GM21360 (cell line): Measurements from ENCODE around the gene MAVS.
"Not testable (repeated sequence)": the region's sequence is repeated elsewhere in the genome, so short reads cannot be mapped to it uniquely, and the experiment has no call there.

Source experiments
- ATAC-seq: cut with Tn5 transposase; IDR thresholded peaks from one replicate; pipeline ENCODE4 v1.9.1; 2021; ENCODE audit warnings: mild to moderate bottlenecking, moderate library complexity; ENCODE audit not compliant: unreplicated experiment

MAVS gene

GRCh38 chr20:3847429-3847940 is 851 bp downstream of the MAVS start:
- no peak for ATAC-seq

- ATAC-seq = no peak
Measured at GRCh38 chr20:3848565-3848964, 1.9 kb downstream of the MAVS start.

DNA sequence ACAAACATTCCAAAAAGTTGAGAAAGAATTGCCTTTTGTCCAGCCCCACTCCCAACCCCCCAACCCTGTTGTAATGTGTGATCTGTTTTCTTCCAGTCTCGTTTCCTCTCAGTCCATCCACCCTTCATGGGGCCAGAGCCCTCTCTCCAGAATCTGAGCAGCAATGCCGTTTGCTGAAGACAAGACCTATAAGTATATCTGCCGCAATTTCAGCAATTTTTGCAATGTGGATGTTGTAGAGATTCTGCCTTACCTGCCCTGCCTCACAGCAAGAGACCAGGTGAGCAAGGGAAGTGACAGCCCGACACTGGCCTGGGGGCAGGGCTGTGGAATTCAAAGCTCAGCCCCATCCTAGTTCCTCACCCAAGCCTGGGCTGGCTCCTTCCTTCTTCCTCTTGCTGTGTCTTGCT is 7.8 kb downstream of the MAVS start:
- no peak for ATAC-seq

- ATAC-seq = no peak
Measured at GRCh38 chr20:3857405-3857804, 10.8 kb downstream of the MAVS start.

DNA sequence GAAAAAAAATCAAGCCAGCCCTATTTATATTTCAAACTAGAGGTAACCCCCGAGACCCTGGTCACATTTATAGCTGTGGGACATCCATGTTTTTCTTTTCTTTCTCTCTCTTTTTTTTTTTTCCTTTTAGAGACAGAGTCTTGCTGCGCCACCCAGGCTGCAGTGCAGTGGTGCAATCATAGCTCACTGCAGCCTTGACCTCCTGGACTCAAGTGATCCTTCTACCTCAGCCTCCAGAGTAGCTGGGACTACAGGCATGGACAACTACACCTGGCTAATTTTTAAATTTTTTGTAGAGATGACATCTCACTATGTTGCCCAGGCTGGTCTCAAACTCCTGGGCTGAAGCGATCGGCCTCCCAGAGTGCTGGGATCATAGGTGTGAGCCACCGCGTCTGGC is 12.1 kb downstream of the MAVS start:
- no peak for ATAC-seq

DNA sequence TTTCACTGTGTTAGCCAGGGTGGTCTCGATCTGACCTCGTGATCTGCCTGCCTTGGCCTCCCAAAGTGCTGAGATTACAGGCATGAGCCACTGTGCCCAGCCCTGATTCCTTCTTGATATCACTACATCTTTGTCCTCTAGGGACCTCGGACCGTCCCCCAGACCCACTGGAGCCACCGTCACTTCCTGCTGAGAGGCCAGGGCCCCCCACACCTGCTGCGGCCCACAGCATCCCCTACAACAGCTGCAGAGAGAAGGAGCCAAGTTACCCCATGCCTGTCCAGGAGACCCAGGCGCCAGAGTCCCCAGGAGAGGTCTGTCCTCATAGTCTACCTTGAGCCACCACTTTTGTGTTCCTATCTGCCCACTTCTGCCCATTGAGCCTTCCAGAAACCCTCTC is 14.6 kb downstream of the MAVS start:
- no peak for ATAC-seq

- no peak for ATAC-seq
Measured at GRCh38 chr20:3862333-3862732, 15.7 kb downstream of the MAVS start.

- ATAC-seq = no peak
Measured at GRCh38 chr20:3863317-3863716, 16.7 kb downstream of the MAVS start.

DNA sequence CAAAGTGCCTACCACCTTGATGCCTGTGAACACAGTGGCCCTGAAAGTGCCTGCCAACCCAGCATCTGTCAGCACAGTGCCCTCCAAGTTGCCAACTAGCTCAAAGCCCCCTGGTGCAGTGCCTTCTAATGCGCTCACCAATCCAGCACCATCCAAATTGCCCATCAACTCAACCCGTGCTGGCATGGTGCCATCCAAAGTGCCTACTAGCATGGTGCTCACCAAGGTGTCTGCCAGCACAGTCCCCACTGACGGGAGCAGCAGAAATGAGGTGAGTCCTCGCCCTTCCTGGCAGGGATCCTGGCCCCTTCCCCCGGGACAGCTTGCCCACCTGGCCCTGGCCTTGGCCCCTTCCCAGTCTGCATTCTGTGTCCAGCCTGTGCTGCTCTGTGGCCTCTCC is 17.9 kb downstream of the MAVS start:
- ATAC-seq = no peak

DNA sequence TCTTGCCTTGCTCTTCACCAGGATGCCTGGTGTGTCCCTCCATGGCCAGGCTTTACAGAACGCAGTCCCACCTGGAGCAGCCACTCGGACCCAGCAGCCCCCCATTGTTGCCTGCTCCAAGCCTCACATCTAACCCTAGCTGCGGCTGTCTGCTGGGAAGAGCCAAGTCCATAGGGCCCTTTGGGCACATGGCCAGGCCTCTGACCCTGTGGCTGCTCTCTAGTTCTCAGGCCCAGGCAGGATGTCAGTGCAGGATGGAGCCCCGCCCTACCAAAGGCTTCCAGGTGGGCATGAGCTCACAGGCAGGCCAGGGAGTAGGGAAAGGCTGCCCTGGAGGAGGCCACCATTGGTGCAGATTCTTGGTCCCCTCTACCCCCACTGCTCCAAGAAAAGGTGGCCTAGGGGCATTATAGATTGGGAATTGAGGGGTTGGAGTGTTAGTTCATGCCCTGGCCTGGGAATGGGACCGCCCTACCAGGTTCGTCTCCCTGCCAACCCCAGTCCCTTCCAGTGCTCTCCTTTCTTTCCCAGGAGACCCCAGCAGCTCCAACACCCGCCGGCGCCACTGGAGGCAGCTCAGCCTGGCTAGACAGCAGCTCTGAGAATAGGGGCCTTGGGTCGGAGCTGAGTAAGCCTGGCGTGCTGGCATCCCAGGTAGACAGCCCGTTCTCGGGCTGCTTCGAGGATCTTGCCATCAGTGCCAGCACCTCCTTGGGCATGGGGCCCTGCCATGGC is 18.7 kb downstream of the MAVS start:
- no peak for ATAC-seq

DNA sequence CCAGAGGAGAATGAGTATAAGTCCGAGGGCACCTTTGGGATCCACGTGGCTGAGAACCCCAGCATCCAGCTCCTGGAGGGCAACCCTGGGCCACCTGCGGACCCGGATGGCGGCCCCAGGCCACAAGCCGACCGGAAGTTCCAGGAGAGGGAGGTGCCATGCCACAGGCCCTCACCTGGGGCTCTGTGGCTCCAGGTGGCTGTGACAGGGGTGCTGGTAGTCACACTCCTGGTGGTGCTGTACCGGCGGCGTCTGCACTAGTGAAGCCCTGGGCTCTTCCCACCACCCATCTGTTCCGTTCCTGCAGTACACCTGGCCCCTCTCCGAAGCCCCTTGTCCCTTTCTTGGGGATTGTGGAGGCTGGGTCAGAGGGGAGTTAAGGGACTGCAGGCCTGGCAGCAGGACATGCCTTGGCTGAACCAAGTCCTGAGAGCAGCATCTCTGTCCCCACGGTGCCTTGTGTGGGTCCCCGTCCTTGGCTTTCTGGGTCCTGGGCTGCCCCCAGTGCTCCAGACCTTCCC is 19.3 kb downstream of the MAVS start:
- ATAC-seq = no peak

- ATAC-seq = no peak
Measured at GRCh38 chr20:3866464-3866863, 19.8 kb downstream of the MAVS start.

DNA sequence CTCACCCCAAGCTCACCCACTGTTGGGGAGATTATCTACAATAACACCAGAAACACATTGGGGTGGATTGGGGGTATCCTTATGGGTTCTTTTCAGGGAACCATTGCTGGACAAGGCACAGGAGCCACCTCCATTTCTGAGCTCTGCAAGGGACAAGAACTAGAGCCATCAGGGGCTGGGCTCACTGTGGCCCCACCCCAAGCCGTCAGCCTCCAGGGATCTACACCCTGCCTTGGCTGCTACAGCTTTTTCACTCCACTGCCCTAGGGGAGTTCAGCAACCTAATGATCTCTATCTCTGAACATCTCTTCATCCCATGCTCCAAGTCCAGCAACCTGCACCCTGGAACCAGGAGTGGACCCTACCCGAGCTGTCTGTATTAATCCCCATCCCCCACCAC is 21.2 kb downstream of the MAVS start:
- no peak for ATAC-seq

- ATAC-seq = no peak
Measured at GRCh38 chr20:3869839-3870634, 23.4 kb downstream of the MAVS start.

GRCh38 chr20:3871550-3872265 is 25.1 kb downstream of the MAVS start:
- no peak for ATAC-seq

GRCh38 chr20:3873507-3873906 is 26.9 kb downstream of the MAVS start:
- no peak for ATAC-seq

DNA sequence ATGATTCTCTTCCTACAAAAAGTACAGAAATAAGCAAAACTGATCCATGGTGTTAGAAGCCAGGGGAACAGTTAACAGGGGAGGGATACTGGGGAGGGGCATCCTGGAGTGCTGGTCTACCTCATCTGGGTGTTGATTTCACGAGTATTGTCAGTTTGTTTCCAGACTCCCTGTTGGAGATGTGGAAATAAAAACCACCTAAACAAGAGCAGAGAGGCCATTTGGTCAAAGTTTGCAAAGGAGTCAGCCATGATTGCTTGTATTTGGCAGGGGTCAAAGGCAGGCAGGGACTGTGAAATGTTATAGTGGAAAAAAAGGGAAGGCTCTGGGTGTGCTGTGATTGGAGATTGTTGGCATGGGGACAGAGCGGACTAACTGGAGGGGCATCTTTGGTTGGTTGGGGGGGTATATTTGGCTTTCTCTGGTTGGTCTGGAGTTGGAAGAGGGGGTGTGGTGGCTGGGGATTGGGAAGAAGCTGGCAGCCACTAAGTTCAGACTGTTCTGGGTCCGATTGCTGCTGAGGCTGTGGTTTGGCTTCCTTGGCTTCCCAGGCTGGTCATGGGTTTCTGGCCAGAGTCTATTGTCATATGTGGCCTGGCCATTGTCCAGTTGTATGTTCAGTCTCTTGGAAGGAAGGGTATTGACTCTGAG is 27.7 kb downstream of the MAVS start:
- ATAC-seq = no peak

DNA sequence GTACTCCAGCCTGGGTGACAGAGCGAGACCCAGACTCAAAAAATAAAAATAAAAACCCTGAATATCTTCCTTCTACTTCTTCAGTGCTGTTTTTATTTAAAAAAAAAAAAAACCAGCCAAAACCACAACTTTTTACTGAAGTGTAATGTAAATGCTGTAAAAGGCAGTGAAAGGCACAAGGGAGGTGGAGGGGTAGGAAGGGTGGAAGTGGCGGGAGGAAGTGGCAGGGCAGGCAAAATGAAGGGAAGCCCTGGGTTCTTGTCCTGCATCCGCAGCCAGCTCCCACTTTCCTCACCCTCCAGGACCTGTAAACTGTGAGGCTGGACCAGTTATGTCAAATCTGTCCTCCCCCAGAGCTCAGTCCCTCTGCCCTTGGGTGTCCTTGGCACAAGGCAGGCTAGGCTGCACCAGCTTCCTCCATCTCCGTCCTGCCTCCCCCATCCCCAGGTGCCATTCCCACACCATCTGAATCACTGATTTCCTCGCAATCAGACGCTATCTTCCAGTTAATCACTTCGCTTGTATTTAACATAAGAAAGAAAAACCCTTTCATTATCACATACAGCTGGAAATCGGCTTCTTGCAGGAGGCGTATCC is 28.8 kb downstream of the MAVS start:
- no peak for ATAC-seq

- ATAC-seq = no peak
Measured at GRCh38 chr20:3876000-3876399, 29.4 kb downstream of the MAVS start.

GRCh38 chr20:3876676-3877075 is 30.0 kb downstream of the MAVS start:
- no peak for ATAC-seq

DNA sequence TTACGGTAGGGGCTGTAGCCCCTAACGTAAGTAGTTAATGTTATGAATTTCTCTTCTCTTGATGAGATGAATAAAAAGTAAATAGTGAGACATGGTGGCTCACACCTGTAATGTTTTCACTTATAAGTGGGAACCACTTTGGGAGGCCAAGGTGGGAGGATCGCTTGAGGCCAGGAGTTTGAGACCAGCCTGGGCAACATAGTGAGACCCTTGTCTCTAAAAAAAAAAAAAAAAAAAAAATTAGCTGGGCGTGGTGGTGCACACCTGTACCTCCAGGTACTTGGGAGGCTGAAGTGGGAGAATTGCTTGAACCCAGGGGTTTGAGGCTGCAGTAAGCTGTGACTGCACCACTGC is 32.3 kb downstream of the MAVS start:
- ATAC-seq = not testable (repeated sequence)
